Measurements from ENCODE around the gene PCBP2.

GRCh38 chr12:53454707-53455106, 2.8 kb downstream of the PCBP2 start:
- TF ChIP-seq CTCF (conservative IDR thresholded peaks at IDR 0.05; ENCODE audit: low read length) = no peak
- TF ChIP-seq EZH2phosphoT487 (IDR thresholded peaks at IDR 0.05; ENCODE audit: borderline replicate concordance, low read depth, low read length) = no peak

All from OCI-LY7 (cell line).